ENCODE data around the gene TCAF1.

DNA sequence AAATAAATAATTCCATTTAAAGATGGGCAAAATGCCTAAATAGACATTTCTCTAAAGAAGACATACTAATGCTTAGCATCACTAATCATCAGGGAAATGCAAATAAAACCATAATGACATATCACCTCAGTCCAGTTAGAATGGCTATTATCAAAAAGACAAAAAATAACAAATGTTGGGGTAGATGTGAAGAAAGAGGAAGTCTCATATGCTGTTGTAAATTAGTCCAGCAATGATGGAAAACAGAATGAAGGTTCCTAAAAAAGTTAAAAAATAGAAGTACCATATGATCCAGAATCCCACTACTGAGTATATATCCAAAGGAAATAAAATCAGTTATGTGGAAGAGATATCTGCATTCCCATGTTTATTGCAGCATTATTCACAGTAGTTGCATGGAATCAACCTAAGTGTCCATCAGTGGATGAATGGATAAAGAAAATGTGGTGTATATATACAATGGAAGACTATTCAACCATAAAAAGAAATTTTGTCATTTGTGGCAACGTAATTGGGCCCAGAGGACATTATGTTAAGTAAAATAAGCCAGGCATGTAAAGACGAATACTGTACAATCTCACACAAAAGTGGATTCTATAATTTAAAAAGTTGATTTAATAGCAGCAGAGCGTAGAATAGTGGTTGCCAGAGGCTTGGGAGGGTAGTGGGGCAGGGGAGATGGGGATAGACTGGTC, 52.0 kb downstream of the TCAF1 start:
- TF ChIP-seq CTCF (IDR thresholded peaks at IDR 0.05; ENCODE audit: low read length) (no peak), EZH2 (optimal IDR thresholded peaks at IDR 0.05; ENCODE audit: low read depth, low read length) (no peak)
